HepG2 (cell line): ENCODE data around the gene UXS1.
"Not testable (repeated sequence)": the region's sequence is repeated elsewhere in the genome, so short reads cannot be mapped to it uniquely, and the experiment has no call there.

ENCODE experiments used
- KLF16 ChIP-seq, 2 experiments: sonication (generic) in 1 of 2; formaldehyde crosslinking in 1 of 2; IDR thresholded peaks; 2 replicates each; pipeline versions ENCODE4 v1.6.1 to v1.8.0; 2016 to 2023; ENCODE audit warnings: missing genetic modification reagents in 2 of 2, missing compliant biosample characterization in 1 of 2
- NPAS2 ChIP-seq: sonication (generic); formaldehyde crosslinking; IDR thresholded peaks from 2 replicates; pipeline ENCODE4 v1.8.0; 2022; ENCODE audit warnings: mild to moderate bottlenecking, missing genetic modification reagents, borderline replicate concordance
- SMAD3 ChIP-seq: sonication (generic); formaldehyde crosslinking; IDR thresholded peaks from 2 replicates; pipeline ENCODE4 v1.4.0; 2020; ENCODE audit warnings: missing genetic modification reagents
- ZFP41 ChIP-seq: sonication (generic); formaldehyde crosslinking; IDR thresholded peaks from 2 replicates; pipeline ENCODE4 v1.4.0; 2020; ENCODE audit warnings: mild to moderate bottlenecking, missing genetic modification reagents, borderline replicate concordance
- TF ChIP-seq, protein P1 (sequence below): sonication (generic); formaldehyde crosslinking; IDR thresholded peaks from 2 replicates; pipeline ENCODE4 v1.5.0; 2020; ENCODE audit warnings: mild to moderate bottlenecking, missing genetic modification reagents, moderate library complexity
- TF ChIP-seq, protein P2 (sequence below): IDR thresholded peaks from 2 replicates; pipeline ENCODE4 v1.6.1; 2012; ENCODE audit warnings: low read length, improper control_type of control experiment

- TF ChIP-seq KLF16 (CRISPR knock-in tag; IDR thresholded peaks at IDR 0.05); SMAD3; NPAS2 (CRISPR knock-in tag); ZFP41 (CRISPR knock-in tag): not testable (repeated sequence)
- TF ChIP-seq, protein P1, sequence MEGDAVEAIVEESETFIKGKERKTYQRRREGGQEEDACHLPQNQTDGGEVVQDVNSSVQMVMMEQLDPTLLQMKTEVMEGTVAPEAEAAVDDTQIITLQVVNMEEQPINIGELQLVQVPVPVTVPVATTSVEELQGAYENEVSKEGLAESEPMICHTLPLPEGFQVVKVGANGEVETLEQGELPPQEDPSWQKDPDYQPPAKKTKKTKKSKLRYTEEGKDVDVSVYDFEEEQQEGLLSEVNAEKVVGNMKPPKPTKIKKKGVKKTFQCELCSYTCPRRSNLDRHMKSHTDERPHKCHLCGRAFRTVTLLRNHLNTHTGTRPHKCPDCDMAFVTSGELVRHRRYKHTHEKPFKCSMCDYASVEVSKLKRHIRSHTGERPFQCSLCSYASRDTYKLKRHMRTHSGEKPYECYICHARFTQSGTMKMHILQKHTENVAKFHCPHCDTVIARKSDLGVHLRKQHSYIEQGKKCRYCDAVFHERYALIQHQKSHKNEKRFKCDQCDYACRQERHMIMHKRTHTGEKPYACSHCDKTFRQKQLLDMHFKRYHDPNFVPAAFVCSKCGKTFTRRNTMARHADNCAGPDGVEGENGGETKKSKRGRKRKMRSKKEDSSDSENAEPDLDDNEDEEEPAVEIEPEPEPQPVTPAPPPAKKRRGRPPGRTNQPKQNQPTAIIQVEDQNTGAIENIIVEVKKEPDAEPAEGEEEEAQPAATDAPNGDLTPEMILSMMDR: not testable (repeated sequence)
- TF ChIP-seq, protein P2, sequence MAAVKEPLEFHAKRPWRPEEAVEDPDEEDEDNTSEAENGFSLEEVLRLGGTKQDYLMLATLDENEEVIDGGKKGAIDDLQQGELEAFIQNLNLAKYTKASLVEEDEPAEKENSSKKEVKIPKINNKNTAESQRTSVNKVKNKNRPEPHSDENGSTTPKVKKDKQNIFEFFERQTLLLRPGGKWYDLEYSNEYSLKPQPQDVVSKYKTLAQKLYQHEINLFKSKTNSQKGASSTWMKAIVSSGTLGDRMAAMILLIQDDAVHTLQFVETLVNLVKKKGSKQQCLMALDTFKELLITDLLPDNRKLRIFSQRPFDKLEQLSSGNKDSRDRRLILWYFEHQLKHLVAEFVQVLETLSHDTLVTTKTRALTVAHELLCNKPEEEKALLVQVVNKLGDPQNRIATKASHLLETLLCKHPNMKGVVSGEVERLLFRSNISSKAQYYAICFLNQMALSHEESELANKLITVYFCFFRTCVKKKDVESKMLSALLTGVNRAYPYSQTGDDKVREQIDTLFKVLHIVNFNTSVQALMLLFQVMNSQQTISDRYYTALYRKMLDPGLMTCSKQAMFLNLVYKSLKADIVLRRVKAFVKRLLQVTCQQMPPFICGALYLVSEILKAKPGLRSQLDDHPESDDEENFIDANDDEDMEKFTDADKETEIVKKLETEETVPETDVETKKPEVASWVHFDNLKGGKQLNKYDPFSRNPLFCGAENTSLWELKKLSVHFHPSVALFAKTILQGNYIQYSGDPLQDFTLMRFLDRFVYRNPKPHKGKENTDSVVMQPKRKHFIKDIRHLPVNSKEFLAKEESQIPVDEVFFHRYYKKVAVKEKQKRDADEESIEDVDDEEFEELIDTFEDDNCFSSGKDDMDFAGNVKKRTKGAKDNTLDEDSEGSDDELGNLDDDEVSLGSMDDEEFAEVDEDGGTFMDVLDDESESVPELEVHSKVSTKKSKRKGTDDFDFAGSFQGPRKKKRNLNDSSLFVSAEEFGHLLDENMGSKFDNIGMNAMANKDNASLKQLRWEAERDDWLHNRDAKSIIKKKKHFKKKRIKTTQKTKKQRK: not testable (repeated sequence)
Observed at GRCh38 chr2:106131192-106131591, 62.9 kb downstream of the UXS1 start.
